NCI-H1417 (cell line): ENCODE results near the gene ROR2.

Source experiments
- DNase-seq, 3 experiments: peaks; one replicate each; lab custom pipeline; 2025; lab: John Stamatoyannopoulos, UW

The ROR2 gene

GRCh38 chr9:91741522-91741921 is 208.5 kb downstream of the ROR2 start:
- DNase-seq, result no peak

- no peak for DNase-seq
Measured at GRCh38 chr9:91740701-91741100, 209.3 kb downstream of the ROR2 start.

DNA sequence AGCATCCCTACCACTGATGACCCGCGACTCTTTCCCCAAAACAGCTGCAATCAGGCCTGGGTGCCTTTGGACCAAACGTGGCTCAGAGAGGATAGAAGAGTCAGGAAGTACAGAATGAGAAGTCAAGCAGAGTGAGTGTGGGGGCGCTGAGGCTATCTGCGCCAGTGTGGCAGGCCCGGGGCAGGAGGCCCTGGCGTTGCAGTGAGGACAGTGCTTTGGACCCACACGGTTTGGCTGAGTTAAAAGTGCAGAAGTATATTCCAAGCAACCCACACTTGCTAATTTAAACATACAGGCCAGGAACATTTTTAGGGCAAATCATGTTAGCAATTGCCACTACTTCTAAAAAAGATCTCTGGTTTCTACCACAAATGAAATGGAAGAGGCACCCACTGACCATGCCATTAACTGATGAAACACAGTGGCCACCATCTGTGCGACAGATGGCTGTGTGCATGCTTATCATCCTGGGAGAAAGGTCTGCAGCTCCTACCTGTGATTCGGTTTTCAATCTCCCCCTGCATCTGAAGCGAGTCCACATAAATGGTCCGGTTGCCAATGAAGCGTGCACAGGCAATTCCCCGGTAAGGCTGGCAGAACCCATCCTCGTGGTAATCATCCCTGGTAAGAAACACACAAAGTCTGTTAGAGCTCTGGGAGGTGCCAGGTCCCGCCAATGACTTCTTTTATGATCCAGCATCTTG is 213.0 kb downstream of the ROR2 start:
- no peak for DNase-seq

DNA sequence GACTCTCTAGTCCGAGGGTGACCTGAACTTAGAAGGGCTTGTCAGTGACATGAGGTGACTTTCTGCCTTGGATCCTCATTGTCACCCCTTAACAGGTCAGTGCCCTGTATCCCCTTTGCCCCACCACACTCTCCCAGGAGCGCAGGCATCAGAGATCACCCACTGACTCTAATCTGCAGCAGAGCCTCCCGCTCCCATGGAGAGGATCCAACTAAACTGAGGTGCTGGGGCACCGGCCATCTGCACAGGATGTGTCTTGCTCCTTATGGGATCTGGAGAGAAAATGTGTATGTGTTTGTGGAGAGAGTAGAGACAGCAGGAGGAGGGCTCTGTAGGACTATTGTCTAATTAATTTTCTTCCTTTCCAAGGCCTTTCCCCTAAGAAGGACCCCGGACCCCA is 213.7 kb downstream of the ROR2 start:
- no peak for DNase-seq

DNA sequence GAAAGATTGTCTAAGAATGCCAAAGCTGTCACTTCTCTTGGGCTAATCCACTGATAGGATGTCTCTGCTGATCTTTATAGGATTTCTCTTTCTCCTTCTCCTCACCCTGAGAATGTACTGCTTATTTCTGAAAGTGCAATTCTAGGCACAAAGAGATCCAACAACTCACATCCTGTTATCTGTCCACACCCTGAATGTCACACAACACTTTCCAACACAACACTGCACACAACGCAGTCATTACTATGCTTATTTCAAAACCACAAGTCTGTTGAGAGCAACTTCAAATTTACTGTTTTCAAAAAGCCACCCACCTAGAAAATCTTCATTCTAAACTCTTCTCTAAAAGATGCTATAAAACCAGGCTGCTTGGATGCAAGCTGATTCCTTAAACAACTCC is 215.0 kb downstream of the ROR2 start:
- DNase-seq, result no peak

DNA sequence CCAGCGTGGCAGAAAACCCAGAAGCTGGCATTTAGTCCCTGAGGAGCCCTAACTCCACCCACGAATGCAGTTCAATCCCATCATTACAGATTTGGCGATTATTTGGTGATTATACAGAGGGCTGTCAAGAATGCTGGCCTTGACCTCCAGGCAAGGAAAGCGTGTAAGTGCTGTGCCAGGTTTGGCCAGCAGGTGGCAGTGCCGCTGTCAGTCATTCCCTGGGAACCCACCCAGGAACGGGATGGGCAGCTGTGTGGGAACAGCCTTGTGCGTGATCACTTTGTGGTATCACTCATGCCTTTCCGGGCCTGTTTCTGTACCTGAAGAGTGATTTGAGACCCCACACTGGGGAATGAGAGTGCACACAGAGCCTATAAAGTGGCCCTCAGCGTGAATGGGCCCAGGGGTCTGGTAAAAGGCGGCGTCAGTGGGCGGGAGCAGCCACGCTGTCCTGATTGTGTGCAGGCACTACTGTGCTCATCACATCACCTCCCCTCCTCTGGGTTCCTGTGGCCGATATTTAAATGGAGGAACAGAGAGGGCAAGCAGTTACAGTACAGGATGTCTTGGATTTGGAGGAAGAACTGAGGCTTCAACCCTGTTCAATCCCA is 215.6 kb downstream of the ROR2 start:
- peak; percentile 44 to 74 (median 46) for DNase-seq

DNA sequence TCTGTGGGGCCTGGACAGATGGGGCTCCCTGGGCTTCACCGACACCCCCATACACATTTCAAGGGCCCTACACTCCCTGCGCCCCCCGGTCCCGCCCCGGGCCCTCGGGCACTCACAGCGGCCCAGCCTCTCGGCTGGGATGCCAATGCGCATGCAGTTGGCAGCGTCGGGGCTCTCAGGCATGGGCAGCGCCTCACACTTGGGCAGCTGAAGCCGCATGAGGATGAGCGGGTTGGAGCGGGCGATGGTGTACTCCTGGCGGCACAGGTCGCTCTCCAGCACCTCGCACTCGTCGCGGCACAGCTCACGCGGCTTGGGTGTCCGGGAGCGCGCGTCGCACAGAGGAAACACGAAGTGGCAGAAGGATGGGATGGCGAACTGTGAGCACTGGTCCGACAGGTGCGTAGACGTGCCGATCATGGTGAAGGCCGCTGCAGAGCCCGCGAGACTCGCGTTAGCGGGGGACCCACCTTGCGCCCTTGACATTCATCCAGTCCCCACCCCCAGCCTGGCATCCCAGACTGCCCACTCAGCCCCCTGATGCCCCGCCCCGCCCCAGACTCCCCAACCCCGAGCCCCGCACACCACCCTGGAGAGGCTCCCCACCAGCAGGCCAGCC is 216.9 kb downstream of the ROR2 start:
- DNase-seq, result no peak

GRCh38 chr9:91732187-91733005 is 217.6 kb downstream of the ROR2 start:
- DNase-seq, result no peak

GRCh38 chr9:91730806-91731205 is 219.2 kb downstream of the ROR2 start:
- DNase-seq, result no peak

GRCh38 chr9:91729558-91729842 is 220.5 kb downstream of the ROR2 start:
- peak in 1 of 3 experiments; percentile 28 for DNase-seq

- DNase-seq, result no peak
Measured at GRCh38 chr9:91727972-91728371, 222.1 kb downstream of the ROR2 start.

GRCh38 chr9:91727316-91727861 is 222.6 kb downstream of the ROR2 start:
- peak; percentile 19 to 78 (median 22) for DNase-seq

GRCh38 chr9:91726406-91727100 is 223.5 kb downstream of the ROR2 start:
- no peak for DNase-seq

DNA sequence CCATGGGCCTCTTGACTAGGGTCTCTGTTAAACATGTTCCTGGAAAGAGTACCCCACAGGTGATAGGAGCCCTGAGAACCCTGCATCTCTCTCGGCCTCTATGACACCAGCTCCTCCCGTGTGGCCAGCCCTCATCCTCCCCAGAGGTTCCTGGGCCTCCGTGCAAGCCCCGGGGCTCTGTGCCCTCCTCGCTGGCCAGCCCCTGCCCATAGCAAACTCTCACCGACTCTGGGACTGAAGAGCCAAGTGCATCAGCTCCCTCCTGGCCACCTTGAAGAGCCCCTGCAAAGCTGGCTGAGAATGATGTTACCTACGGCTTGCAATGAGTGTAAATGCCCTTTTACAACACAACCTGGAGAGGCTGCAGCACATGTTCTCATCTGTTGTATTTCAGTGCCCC is 224.4 kb downstream of the ROR2 start:
- no peak for DNase-seq

DNA sequence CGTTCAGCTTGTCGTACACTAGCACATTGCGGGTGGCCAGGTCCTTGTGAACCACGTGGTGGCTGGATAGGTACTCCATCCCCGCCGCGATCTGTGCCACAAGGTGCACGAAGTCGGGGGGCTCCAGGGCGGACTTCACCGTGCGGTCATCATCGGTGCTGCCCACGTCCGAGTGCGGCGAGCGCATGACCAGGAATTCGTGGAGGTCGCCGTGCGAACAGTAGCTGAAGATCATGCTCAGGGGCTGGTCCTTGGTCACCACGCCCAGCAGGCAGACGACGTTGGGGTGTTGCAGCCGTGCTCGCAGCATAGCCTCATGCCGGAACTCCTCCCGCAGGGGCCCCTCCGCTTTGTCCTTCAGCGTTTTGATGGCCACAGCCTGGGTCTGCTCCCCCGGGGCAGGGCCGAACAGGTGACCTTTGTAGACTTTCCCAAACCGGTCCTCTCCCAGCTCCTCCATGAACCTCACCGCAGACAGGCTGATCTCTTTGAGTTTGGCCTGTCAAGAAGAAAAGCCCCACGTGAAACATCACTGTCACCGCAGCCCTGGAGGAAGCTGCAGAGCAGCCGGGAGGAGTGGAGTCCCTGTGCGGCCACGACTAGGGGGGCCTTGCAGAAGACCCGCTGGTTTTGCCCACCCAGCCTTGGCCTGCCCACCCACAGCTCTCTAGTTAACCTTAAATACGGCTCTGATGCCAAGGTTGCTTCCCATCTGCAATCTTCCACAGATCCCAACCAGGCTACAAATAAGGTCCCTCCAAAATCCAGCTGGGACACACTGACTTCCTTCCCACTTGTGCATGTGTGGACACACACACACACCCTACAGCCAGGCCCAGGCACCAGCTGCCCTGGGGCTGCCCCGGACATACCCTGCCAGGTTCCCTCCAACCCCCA is 225.2 kb downstream of the ROR2 start:
- no peak for DNase-seq

DNA sequence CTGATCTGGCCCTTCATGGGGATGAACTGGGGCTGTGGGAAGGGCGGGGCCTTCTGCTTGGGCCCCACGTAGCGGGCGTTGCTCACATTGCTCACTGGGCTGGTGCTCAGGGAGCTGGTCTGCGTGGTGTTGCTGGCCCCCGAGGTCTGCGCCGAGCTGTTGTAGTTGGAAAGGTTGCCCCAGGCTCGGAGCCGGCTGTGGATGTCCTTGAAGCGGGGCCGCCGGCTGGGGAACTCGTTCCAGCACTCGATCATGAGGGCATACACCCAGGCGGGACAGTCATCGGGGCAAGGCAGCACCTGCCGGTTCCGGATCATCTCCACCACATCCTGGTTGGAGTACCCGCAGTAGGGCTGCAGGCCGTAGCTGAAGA is 226.0 kb downstream of the ROR2 start:
- DNase-seq, result no peak

DNA sequence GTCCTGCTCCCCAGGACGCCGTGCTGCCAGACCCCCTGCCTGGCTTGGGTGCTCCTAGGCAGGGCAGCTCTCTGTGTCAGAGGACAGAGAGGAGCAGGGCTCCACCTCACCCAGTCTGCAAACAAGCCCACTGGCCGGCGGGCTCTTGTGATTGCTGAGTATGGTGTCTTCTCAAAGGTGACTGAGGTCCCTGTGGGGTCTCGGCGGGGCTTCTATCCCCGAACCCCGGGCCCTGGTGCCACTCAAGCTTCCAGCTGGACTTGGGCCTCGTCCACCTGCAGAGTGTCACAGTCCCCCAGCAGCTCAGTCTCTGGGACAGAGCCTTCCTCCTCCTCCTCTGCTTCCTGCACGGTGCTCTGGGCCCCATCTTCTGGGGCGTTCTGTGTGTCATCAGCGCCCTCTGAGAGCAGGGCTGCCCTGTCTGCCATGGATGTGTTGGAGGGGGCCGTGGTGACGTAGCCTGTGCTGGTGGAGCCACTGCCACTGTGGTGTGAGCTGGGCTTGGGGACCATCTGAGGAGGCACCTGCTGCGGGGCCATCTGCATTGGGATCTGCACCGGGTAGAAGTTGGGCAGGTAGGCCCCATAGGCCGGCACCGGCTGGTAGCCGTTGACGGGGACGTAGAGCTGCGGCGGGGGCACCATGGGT is 226.5 kb downstream of the ROR2 start:
- DNase-seq, result no peak

GRCh38 chr9:91720751-91721705 is 229.0 kb downstream of the ROR2 start:
- DNase-seq, result no peak

DNA sequence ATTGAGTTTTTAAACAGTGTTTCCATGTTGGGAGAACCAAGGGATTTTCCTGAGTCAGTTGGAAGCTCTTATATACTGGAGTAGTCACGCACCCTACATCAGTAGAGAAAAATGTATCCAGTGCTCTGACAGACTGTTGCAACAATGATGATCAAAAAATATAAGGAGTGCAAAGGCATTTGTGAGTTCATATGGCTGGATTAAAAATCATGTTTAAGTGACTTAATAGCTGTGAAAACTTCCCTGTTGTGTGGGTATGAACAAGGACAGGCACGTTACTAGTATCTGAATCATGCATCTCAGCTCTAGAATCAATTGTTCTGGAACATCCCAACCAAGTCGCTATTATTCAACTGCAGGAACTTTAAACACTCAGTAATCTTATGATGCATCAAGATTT is 229.7 kb downstream of the ROR2 start:
- DNase-seq, result no peak
